Activated CD8-positive, alpha-beta memory T cell treated with anti-CD3 and anti-CD28 coated beads, Interleukin-2, amount 50 U/mL, for 48 hours (primary cell): ENCODE measurements around the gene PRKCB.
"Not testable (repeated sequence)": the region's sequence is repeated elsewhere in the genome, so short reads cannot be mapped to it uniquely, and the experiment has no call there.

Experiments used
- DNase-seq: peaks from one replicate; pipeline ENCODE4 v3.0.0-alpha.2; 2020

Gene PRKCB

DNA sequence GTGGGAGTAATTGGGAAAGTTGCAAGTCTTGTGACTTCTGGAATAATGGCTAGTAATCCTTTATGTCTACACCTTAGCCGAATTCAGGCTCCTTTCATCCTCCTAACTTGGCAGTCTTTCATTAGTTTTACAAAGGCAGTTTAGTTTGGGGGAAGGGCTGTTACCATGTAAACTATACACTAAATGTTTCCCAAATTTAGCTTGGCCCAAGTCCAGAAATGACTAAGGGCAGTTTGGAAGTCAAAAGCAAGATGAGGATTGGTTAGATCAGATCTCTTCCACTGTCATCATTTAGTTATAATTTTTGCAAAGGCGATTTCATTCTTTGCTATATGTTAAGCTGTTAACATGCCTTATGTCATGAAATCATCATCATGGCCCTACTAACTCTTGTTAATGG lies 304.9 kb downstream of the PRKCB start:
- DNase-seq, result no peak

DNA sequence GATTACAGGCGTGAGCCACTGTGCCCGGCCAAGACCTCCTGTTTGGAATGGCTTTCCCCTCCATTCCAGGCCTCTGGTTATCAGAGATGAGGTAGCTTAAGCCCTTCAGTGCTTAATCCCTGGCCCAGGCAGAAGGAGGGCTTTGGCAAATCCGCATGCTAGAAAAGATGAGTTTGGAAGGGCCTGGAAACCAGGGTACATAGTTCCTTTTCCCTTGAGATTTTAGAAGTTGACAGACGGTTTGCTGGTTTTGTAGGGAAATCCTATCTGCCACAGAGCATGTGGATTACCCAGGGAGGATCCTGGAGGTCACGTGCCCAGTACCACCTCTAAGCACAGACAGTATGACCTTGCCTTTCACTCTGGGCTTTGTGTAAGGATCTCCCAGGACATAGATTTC lies 305.7 kb downstream of the PRKCB start:
- no peak for DNase-seq

GRCh38 chr16:24141917-24142316 lies 306.1 kb downstream of the PRKCB start:
- no peak for DNase-seq

- no peak for DNase-seq
Measured at GRCh38 chr16:24145927-24146326, 310.1 kb downstream of the PRKCB start.

DNA sequence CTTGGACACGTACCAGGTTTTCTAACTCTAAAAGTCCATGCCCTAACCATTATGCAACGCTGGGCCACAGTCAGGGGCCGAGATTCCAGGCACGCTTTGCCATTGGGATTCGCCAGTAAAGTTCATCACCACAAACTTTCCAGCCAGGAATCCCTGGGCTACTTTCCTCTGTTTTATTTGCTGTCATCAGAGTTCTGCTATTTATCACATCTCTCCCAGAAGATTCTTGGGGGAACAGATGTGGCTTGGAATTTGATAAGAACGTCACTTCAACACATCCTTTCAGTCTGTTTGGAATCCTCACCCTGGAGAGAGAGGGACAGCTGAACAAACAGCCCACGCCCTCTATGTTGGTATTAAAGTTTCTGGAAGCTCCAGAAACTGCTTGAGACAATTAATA lies 310.7 kb downstream of the PRKCB start:
- no peak for DNase-seq

DNA sequence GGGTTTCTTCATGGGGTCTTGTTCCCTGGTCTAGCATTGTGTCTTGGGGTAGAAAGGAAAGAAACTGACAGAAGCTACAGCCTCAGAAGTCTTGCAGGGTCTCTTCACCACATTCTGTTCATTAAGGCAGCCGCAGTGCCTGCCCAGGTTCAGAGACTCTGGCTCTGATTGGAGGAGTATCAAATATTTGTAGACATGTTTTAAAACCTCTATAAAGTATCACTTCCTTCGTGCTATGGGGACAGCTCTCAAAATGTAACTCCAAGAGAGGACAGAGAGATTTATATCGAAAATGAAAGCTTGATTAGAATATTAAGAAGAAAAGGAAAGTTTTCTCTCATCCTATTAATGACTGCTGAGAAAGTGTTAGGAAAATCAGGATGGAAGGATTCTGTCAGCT lies 313.3 kb downstream of the PRKCB start:
- no peak for DNase-seq

DNA sequence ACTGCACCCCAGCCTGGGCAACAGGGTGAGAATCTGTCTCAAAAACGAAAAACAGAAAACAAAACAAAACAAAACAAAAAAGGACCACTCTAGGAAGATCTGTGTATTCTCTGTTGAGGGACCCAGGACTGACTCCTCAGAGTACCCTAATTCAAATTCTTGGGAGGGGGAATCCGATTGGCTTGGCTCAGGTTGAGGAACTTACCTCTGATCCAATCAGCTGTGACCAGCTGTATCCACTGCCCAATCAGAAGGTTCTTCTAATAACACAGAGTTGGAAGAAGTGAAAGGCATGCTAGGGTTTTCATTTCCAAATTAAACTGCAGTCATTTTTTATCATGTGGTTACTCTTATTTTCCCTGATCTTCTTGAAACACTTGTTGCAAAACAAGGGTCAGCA lies 314.5 kb downstream of the PRKCB start:
- no peak for DNase-seq

DNA sequence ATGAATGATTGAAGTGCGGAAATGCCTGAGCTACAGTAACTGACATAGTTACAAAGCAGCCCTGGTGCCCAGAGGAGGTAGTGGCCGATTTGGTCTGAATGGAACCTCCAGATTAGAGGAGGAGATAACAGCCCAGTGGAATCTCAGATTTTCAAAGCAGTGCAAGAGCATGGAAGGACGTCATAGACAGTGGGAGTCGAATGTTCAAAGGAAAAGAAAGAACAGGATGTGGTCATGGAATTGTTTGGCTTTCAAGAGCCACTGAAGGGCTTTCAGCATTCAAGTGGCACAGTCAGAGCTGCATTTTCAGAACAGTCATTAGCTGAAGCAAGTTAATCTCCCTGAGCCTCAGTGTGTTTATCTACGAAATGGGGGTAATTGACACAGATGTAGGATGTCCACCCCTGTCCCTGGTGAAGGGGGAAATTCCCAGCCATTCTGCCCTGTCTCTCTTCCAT lies 315.7 kb downstream of the PRKCB start:
- DNase-seq, result no peak

DNA sequence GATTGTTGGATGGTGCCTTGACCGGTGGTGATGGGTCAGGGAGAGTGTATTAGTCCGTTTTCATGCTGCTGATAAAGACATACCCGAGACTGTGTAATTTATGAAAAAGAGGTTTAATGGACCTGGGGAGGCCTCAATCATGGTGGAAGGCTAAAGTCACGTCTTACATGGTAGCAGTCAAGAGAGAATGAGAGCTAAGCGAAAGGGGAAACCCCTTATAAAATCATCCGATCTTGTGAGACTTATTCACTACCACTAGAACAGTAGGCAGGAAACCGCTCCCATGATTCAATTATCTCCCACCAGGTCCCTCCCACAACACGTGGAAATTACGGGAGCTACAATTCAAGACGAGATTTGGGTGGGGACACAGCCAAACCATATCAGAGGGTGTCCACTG lies 316.3 kb downstream of the PRKCB start:
- DNase-seq, result not testable (repeated sequence)

DNA sequence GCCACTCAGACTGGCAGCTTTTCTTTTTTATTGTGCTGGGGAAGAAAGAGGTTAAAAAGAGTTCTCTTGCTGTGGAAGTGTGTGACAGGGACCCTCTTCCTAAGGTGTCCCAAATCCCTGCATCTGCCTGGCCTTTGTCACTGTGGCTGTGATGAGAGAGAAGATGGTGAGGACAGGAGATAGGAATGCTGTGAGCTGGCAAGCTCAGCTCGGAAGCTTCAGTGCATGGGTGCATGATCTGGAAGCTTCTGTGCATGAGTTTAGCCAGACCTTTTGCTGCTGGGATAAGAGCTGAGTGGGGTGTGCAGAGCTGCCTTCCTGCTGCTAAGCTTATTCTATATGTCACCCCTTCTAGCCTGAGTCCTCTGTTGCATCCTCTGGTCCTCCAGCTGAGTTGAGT lies 317.0 kb downstream of the PRKCB start:
- no peak for DNase-seq

GRCh38 chr16:24156777-24157176 lies 321.0 kb downstream of the PRKCB start:
- DNase-seq, result no peak

DNA sequence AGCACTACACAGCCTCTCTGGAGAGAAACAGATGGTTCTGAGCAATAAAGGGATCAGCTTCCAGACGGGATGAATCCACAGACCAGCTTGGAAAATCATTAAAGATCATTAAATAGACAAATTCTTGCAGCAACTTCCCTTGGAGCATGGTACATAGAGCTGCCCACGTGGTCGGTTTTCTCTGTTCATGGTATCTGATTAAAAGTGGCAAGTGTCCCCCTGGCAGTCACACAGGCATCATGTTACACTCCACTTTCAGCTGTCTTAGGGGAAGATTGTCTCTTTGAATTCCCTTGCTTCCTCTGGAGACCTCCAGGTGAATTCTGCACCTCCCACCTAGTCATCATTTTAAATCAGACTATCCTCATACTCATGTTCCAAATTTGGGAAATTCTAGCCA lies 328.2 kb downstream of the PRKCB start:
- no peak for DNase-seq

DNA sequence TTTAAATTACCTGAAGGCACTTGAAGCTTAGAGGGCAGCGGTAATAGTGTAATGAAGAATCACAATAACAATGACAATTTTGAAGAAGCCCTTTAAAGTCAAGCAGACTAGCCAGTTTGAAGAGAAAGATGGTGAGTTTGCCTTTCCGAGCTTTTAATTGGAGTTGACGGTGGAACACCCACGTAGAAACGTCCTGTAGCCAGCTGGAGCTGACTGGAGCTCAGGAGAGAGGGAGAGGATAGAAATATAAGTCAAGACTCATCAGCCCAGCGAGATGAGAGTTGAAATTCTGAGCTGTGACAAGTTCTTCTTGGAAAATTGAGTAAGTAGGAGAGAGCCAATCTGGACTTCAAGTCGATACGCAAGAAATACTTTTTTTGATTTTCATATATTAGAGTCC lies 328.6 kb downstream of the PRKCB start:
- no peak for DNase-seq

DNA sequence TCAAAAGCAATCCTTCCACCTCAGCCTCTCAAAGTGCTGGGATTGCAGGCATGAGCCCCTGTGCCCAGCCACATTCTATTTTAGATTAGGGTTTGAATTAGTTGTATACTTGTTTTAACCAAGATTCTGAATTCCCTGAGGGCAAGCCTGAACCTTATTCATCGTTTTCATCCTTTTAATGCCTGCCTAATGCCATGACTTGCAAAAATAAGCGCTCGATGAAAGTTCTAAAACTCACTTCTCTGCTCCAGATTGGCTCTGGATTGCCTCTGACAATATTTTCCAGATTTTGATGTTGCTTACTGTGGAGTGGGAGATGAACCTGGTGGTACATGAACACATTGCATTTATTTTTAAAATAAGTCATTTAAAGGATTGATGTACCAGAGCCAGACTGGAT lies 329.5 kb downstream of the PRKCB start:
- no peak for DNase-seq

DNA sequence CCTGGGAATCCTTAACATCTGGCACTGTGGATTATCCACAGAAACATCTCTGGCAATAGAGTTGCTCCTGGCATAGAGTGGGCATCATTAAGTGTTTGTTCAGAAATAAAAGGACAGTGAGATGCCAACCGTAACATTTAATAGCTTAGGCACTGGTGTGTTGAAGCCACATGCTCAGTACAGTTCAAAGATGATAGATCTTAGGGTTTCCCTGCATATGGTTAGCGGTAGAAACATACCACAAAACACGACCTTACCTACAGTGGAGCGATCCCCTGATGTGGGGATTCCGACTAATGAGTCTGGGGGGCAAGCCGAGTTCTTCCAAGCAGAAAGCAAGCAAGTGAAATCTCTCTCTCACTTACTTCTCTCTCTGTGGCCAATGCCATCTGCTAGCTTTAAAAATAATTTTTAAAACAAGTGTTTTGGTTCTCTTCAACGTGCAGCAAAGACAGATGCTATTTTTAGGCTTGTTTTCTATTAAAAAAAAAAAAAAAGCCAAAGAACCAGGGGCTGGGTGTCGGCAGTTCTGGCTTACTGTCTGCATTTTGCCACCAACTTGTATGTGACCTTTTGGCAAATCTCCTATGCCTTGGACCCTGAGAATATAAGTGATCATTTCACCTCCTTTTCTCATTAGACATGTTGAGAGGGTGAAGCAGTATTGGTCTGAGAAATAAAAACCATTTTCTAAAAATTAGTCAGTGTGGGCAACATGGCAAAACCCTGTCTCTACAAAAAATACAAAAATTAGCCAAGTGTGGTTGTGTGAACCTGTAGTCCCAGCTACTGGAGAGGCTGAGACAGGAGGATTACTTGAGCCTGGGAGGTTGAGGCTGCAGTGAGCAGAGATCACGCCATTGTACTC lies 331.1 kb downstream of the PRKCB start:
- no peak for DNase-seq

DNA sequence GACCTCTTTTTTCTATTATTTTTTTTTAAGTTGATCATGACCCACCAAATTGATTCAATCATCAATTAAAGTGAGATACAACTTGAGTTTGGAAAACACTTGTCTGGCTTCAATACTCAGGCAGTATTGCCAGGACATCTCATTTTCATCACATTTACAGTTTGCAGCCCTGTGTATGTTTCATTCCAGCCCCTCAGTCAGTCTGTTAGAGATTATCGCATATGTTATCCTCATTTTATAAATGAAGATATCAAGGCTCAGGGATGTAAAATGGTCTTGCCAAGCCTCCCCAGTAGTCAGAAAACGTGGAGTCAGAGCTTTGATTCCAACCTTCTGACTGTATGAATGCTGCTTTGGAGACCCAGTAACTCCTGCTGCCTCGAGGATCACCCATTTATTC lies 333.1 kb downstream of the PRKCB start:
- DNase-seq, result no peak

- DNase-seq, result no peak
Measured at GRCh38 chr16:24170407-24170806, 334.6 kb downstream of the PRKCB start.

- DNase-seq, result no peak
Measured at GRCh38 chr16:24174504-24174903, 338.7 kb downstream of the PRKCB start.

- no peak for DNase-seq
Measured at GRCh38 chr16:24174957-24175356, 339.2 kb downstream of the PRKCB start.

GRCh38 chr16:24178496-24178895 lies 342.7 kb downstream of the PRKCB start:
- DNase-seq, result no peak

DNA sequence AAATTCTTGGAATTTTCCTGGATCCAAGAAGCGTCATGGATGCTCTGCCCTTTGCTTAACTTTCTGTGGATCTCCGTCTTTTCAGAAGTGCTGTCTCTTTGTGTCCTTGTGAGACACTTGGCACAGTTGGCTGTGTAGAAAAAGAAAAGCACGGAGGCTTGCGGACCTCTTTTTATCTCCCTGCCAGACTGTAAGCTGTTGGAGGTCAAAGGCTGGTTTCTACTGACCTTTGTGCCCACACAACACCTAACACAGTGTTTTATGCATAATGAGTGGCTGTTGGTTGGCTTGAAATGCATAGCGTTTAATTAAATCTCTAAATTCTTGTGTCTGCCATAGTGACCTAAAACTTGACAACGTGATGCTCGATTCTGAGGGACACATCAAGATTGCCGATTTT lies 344.7 kb downstream of the PRKCB start:
- no peak for DNase-seq

GRCh38 chr16:24188021-24188542 lies 352.3 kb downstream of the PRKCB start:
- no peak for DNase-seq

- DNase-seq, result no peak
Measured at GRCh38 chr16:24188751-24189318, 353.1 kb downstream of the PRKCB start.

DNA sequence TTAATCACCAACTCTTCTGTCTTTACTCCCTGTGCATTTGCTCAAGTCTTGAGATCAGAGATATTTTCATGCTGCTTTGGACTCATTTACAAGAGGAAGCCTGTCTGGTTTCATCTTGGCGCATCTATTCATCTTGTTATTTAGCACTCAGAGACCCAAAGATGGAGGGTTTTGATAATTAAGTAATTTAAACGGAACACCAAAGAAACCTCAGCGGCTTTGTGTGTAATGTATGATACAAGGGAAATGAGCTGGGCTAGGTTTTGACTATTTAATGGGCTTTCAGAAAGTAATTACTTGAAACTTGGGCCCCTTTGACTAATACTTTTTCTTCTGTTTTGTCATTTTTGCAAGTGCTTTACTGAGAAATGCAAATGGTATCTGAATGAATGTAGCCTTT lies 354.2 kb downstream of the PRKCB start:
- no peak for DNase-seq
